BJ (cell line): ENCODE results near the gene MFRP. TPM values are rescaled to one million over a fixed set of nuclear protein-coding genes. Genes with fewer than 3 reads are reported as not detected.

Experiments used
- CTCF ChIA-PET: fragments of 350-600 bp; formaldehyde crosslinking; extraction: SDS; loops from one replicate; lab custom pipeline; 2021; ENCODE audit warnings: antibody characterized with exemption, inconsistent platforms; lab: Yijun Ruan, JAX
- POLR2A ChIA-PET: fragments of 300-600 bp; sonication (Branson Sonifier 250); formaldehyde crosslinking; extraction: SDS; loops from one replicate; lab custom pipeline; 2021; ENCODE audit warnings: antibody characterized with exemption; lab: Charles Lee
- DNase-seq: peaks from one replicate; pipeline ENCODE4 v3.0.0-alpha.2; 2011; ENCODE audit warnings: low read depth
- H3K27me3 ChIP-seq: 2 replicates; pipeline ENCODE4 v1.6.0; 2011; ENCODE audit warnings: low read length; ENCODE audit not compliant: control insufficient read depth, insufficient read depth
- H3K36me3 ChIP-seq: 2 replicates; pipeline ENCODE4 v1.5.1; 2011; ENCODE audit warnings: low read length; ENCODE audit not compliant: control insufficient read depth, insufficient read depth
- H3K4me3 ChIP-seq: 2 replicates; pipeline ENCODE4 v1.5.1; 2011; ENCODE audit warnings: low read depth, mild to moderate bottlenecking, control low read depth, low read length
- polyA plus RNA-seq: library from polyadenylated mRNA; depleted of rRNA; stranded (reverse); fragments of >200 nt; gene quantifications from 2 replicates; pipeline ENCODE4 v1.2.3, GENCODE V29; 2011
- TF ChIP-seq, protein P1 (sequence below): IDR thresholded peaks from 2 replicates; pipeline ENCODE4 v1.5.1; 2011; ENCODE audit warnings: low read depth, mild to moderate bottlenecking, control low read depth, inconsistent platforms, low read length, moderate library complexity; ENCODE audit not compliant: insufficient read depth

MFRP gene
- polyA plus RNA-seq, 1 experiment = not detected

DNA sequence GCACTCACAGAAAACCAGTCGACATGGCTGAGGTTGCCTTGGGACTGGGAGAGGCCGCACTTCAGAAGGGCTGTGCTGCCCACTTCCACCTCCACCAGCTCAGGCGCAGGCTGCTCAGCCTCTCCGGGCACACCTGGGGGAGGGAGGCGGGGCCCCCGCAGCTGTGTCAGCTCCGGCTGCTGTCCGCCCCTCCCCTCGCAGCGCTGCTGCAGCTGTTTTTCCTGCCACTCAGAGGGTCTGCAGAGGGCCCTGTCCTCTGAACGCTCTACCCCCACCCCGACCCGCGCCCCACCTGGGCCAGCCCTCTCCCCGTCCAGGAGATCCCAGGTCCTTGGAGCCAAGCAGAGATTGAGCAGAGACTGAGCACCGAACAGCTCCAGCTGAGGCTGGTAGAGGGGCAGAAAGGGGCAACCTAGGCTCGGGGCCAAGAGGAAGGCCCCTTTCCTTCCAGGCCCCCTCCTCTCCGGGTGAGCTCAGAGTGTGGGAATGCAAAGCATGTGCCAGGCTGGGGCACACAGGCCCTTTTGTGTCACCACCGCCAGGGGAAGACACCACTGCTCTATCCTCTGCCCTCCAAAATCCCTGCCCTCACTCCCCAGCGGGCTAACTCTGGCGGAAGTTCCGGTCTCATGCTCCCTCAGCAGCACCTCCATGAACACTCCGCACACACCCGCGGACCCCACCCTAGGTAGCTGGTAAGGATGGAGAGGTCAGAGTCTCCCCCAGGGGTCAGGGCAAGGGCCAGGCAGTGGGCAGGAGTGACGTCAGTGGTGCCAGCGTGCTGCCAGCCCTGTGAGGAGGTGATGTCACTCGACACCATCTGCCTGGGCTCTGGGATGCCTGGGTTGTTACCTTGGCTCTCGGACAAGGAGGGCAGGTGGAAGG, 31.1 kb downstream of the MFRP start:
- ChIA-PET POLR2A (no interaction called here), CTCF (interaction anchor here (1.3 to 2.5 kb wide), 5 partner anchors 8 to 158 kb away, joined by 3 to 10 read pairs (median 5); no protein-coding TSS in a partner anchor)
- DNase-seq = no peak

DNA sequence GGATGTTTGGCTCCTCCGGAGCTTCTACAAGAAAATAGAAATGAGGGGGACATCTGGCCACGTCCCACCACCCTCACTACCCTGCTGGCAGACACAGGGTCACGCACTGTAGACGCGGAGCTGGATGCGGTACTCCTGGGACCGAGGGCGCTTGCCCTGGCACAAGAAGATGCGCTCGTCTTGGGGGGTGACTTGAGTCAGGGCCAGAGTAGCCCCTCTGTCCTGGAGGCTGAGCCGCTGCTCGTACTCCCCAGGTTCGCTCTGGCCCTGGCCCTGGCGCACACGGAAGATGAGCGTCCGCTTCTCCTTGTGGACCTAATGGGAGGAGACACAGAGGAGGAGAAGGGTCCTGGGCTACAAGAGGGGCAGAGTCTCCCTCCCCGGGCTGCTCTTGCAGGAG, 31.8 kb downstream of the MFRP start:
- DNase-seq = no peak
- Histone ChIP-seq H3K36me3 (no peaks in the 10 kb centered on the region), H3K4me3 (no peak overlapping the region), H3K27me3 (peaks cover 2% of the 10 kb centered on the region)
- ChIA-PET POLR2A (no interaction called here), CTCF (interaction anchor here (0.7 to 2.5 kb wide), 5 partner anchors 8 to 158 kb away, joined by 3 to 10 read pairs (median 4); no protein-coding TSS in a partner anchor)
- TF ChIP-seq, protein P1, sequence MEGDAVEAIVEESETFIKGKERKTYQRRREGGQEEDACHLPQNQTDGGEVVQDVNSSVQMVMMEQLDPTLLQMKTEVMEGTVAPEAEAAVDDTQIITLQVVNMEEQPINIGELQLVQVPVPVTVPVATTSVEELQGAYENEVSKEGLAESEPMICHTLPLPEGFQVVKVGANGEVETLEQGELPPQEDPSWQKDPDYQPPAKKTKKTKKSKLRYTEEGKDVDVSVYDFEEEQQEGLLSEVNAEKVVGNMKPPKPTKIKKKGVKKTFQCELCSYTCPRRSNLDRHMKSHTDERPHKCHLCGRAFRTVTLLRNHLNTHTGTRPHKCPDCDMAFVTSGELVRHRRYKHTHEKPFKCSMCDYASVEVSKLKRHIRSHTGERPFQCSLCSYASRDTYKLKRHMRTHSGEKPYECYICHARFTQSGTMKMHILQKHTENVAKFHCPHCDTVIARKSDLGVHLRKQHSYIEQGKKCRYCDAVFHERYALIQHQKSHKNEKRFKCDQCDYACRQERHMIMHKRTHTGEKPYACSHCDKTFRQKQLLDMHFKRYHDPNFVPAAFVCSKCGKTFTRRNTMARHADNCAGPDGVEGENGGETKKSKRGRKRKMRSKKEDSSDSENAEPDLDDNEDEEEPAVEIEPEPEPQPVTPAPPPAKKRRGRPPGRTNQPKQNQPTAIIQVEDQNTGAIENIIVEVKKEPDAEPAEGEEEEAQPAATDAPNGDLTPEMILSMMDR = no peak

More for the DNA sequence above, 31.1 kb downstream of the MFRP start:
- peak overlapping the region; percentile 48; the same call in 1 of the 2 replicates for H3K4me3 ChIP-seq
- H3K36me3 ChIP-seq = no peaks in the 10 kb centered on the region
- TF ChIP-seq, protein P1 = no peak; the same call in 1 of the 2 replicates
- peaks cover 2% of the 10 kb centered on the region for H3K27me3 ChIP-seq

DNA sequence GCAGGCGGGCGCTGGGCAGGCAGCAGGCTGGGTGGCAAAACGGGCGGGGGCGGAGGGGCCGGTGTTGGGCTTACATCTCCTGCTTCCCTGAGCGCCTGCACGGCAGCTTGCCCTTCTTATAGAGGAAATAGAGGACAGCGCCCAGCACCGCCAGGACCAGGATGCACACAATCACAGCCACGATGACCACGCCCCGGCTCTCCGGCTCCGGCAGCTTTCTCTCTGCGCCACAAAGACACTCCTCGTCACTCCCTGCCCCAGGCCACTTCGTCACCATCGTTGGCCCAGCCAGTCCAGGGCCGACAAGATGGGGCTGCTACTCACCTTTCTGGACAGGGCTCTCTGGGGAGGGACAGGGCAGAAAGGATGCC, 35.8 kb downstream of the MFRP start:
- ChIA-PET CTCF (interaction anchor here (1.3 to 1.6 kb wide), 2 partner anchors 10 to 27 kb away, joined by 4 to 5 read pairs; no protein-coding TSS in a partner anchor), POLR2A (no interaction called here)
- Histone ChIP-seq H3K27me3 (peaks cover 2% of the 10 kb centered on the region; the same call in 1 of the 2 replicates), H3K4me3 (no peak overlapping the region), H3K36me3 (peaks cover 4% of the 10 kb centered on the region; the same call in 1 of the 2 replicates)
- DNase-seq = no peak
- TF ChIP-seq, protein P1 = no peak

DNA sequence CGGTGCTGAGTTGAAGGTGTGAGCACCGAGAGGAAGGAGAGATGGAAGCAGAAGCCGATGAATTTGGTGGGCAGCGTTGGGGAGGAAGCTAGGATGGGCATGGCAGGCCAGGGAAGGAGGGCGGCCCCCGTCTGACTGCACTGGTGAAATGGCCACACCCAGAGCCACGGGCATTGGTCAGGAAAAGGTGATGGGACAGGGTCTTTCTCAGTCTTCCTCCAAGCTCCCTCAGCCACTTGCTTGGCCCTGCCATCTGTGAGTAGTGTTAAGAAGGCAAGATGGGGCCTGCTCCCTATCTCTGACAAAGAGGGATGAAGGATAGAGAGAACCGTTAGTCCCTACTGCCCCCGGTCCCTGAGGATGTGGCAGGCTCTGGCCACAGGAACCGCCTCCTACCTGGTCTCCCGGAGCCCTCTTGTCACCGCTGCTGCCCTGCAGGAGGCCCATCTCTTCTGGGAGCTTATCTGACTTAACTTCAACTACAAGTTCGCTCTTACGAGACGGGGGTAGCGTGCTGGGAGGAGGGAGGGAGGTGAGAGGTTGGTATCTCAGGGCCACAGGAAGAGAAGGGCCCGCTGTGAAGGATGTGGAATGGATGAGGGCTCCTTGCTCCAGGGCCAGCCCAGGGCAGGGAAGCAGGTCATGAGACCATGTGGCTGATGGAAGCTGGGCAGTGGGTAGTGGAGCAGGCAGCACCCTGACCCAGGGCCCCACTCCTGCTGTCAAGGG, 36.4 kb downstream of the MFRP start:
- POLR2A ChIA-PET = no interaction called here
- Histone ChIP-seq H3K27me3 (no peaks in the 10 kb centered on the region), H3K36me3 (peaks cover 4% of the 10 kb centered on the region; the same call in 1 of the 2 replicates), H3K4me3 (no peak overlapping the region)
- CTCF ChIA-PET = interaction anchor here (1.3 to 1.6 kb wide), 2 partner anchors 11 to 28 kb away, joined by 4 to 5 read pairs; no protein-coding TSS in a partner anchor
- DNase-seq = no peak
- TF ChIP-seq, protein P1 = no peak
